DOHH2 (cell line): ENCODE measurements around the gene MS4A2.

Source experiments
- H3F3A ChIP-seq: fragments of 200-600 bp; sonication (generic), shearing (Covaris generic); 2 replicates; pipeline ENCODE4 v1.6.0; 2016; ENCODE audit warnings: antibody characterized with exemption, mild to moderate bottlenecking; ENCODE audit not compliant: control insufficient read depth, insufficient read depth
- H3K27ac ChIP-seq: fragments of 200-600 bp; sonication (generic); 2 replicates; pipeline ENCODE4 v1.5.1; 2014; ENCODE audit warnings: low read depth, mild to moderate bottlenecking, low read length, moderate library complexity
- H3K27me3 ChIP-seq: fragments of 200-600 bp; sonication (generic); 2 replicates; pipeline ENCODE4 v1.6.1; 2014; ENCODE audit warnings: mild to moderate bottlenecking, low read length, mixed read lengths; ENCODE audit not compliant: control insufficient read depth
- H3K36me3 ChIP-seq: fragments of 200-600 bp; sonication (generic); 2 replicates; pipeline ENCODE4 v1.6.1; 2014; ENCODE audit warnings: mild to moderate bottlenecking, low read length, moderate library complexity, mixed read lengths; ENCODE audit not compliant: control insufficient read depth
- H3K4me1 ChIP-seq: fragments of 200-600 bp; sonication (generic); 2 replicates; pipeline ENCODE4 v1.6.1; 2014; ENCODE audit warnings: mild to moderate bottlenecking, low read length, mixed read lengths; ENCODE audit not compliant: control insufficient read depth
- H3K4me2 ChIP-seq: fragments of 200-600 bp; sonication (generic); 2 replicates; pipeline ENCODE4 v1.6.0; 2014; ENCODE audit warnings: mild to moderate bottlenecking, low read length, moderate library complexity
- H3K4me3 ChIP-seq: fragments of 200-600 bp; sonication (generic); 2 replicates; pipeline ENCODE4 v1.5.1; 2014; ENCODE audit warnings: mild to moderate bottlenecking, low read length, mixed read lengths
- H3K79me2 ChIP-seq: fragments of 200-600 bp; sonication (generic); 2 replicates; pipeline ENCODE4 v1.6.1; 2014; ENCODE audit warnings: mild to moderate bottlenecking, low read length, mixed read lengths; ENCODE audit not compliant: control insufficient read depth
- H3K9me2 ChIP-seq: fragments of 200-600 bp; sonication (generic); replicated peaks from 2 replicates; pipeline ENCODE4 v1.6.1; 2014; ENCODE audit warnings: mild to moderate bottlenecking, low read length, mixed read lengths; ENCODE audit not compliant: control insufficient read depth
- H3K9me3 ChIP-seq: fragments of 200-600 bp; sonication (generic); 2 replicates; pipeline ENCODE4 v1.6.1; 2014; ENCODE audit warnings: antibody characterized with exemption, low read length, mixed read lengths; ENCODE audit not compliant: control insufficient read depth, insufficient read depth
- H4K20me1 ChIP-seq: fragments of 200-600 bp; sonication (generic); 2 replicates; pipeline ENCODE4 v1.6.0; 2014; ENCODE audit warnings: low read depth, mild to moderate bottlenecking, antibody characterized with exemption, low read length, moderate library complexity; ENCODE audit not compliant: control insufficient read depth, insufficient read depth
- CTCF ChIP-seq: fragments of 200-600 bp; sonication (generic); IDR thresholded peaks from one replicate; pipeline ENCODE4 v1.5.1; 2014; ENCODE audit warnings: antibody characterized with exemption, mild to moderate bottlenecking, low read depth, low read length; ENCODE audit not compliant: poor library complexity, severe bottlenecking
- EZH2phosphoT487 ChIP-seq: fragments of 200-600 bp; sonication (generic); IDR thresholded peaks from 2 replicates; pipeline ENCODE4 v1.6.1; 2017; ENCODE audit warnings: borderline replicate concordance, mild to moderate bottlenecking, antibody characterized with exemption, low read length, moderate library complexity, mixed read lengths

Gene MS4A2

DNA sequence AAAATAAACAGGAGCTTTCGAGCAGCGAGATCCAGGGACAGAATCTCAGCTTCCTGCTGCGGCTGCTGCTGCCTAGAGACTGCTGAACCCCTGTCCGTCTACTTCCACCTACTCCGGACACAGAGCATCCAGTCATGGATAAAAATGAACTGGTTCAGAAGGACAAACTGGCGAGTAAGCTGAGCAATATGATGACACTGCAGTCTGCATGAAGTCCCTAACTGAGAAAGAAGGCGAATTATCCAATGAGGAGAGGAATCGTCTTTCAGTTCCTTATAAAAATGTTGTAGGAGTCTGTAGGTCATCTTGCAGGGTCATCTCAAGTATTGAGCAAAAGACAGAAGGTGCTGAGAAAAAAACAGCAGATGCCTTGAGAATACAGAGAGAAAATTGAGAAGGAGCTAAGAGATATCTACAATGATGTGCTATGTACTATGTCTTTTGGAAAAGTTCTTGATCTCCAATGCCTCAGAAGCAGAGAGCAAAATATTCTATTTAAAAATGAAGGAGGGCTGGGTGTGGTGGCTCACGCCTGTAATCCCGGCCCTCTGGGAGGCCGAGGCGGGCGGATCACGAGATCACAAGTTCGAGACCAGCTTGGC is 11.1 kb upstream of the MS4A2 start:
- Histone ChIP-seq H3F3A (no peaks in the 10 kb centered on the region), H3K4me3 (no peak overlapping the region), H4K20me1 (no peaks in the 10 kb centered on the region), H3K79me2 (no peaks in the 10 kb centered on the region), H3K27ac (no peak overlapping the region), H3K27me3 (peaks cover 3% of the 10 kb centered on the region; the same call in 1 of the 2 replicates), H3K9me2 (no peaks in the 10 kb centered on the region), H3K9me3 (no peaks in the 10 kb centered on the region), H3K4me2 (no peak overlapping the region), H3K4me1 (no peaks in the 10 kb centered on the region), H3K36me3 (no peaks in the 10 kb centered on the region)
- TF ChIP-seq CTCF (no peak), EZH2phosphoT487 (no peak)

- H3K27me3 ChIP-seq, result peaks cover 3% of the 10 kb centered on the region; the same call in 1 of the 2 replicates
- H3K9me2 ChIP-seq, result no peaks in the 10 kb centered on the region
- no peaks in the 10 kb centered on the region for H3K79me2 ChIP-seq
- H3K4me2 ChIP-seq, result no peak overlapping the region
- H3K36me3 ChIP-seq, result no peaks in the 10 kb centered on the region
- H3K4me1 ChIP-seq, result no peaks in the 10 kb centered on the region
- TF ChIP-seq CTCF (no peak), EZH2phosphoT487 (no peak)
- H3K9me3 ChIP-seq, result no peaks in the 10 kb centered on the region
- H3K4me3 ChIP-seq, result no peak overlapping the region
- no peaks in the 10 kb centered on the region for H3F3A ChIP-seq
- H4K20me1 ChIP-seq, result no peaks in the 10 kb centered on the region
- no peak overlapping the region for H3K27ac ChIP-seq
Observed at GRCh38 chr11:60077981-60078380, 10.5 kb upstream of the MS4A2 start.

DNA sequence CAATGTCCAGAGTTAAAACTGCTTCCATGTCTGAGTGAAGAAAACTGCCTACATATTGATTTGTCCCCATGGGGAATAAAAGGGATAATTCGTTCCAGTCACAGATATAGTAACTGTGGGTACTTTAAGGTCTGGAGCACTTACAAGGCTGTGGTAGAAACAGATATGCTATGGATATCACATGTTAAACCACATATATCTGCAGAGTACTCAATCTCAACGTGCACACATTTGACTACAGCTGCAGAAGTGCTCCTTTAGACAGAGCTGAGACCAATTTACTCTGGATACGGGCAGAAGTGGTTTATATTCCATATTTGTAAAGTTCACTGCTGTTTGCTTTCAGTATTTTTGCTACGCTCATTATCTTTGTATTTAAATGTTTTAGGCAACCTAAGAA is 9.7 kb upstream of the MS4A2 start:
- H3K4me3 ChIP-seq, result no peak overlapping the region
- H3K4me2 ChIP-seq, result no peak overlapping the region
- no peaks in the 10 kb centered on the region for H3F3A ChIP-seq
- TF ChIP-seq CTCF, result no peak
- no peak for TF ChIP-seq EZH2phosphoT487
- H3K4me1 ChIP-seq, result no peaks in the 10 kb centered on the region
- no peaks in the 10 kb centered on the region for H4K20me1 ChIP-seq
- no peaks in the 10 kb centered on the region for H3K36me3 ChIP-seq
- H3K79me2 ChIP-seq, result no peaks in the 10 kb centered on the region
- no peaks in the 10 kb centered on the region for H3K9me2 ChIP-seq
- H3K9me3 ChIP-seq, result no peaks in the 10 kb centered on the region
- no peak overlapping the region for H3K27ac ChIP-seq
- peaks cover 3% of the 10 kb centered on the region; the same call in 1 of the 2 replicates for H3K27me3 ChIP-seq
